PFSK-1 (cell line): ENCODE results near the gene ELP2.

Source experiments
- POLR2AphosphoS5 ChIP-seq: IDR thresholded peaks from 2 replicates; pipeline ENCODE4 v1.6.1; 2012; ENCODE audit warnings: low read depth, mild to moderate bottlenecking, control low read depth, low read length, moderate library complexity
- SIN3A ChIP-seq: IDR thresholded peaks from 2 replicates; pipeline ENCODE4 v1.6.1; 2012; ENCODE audit warnings: mild to moderate bottlenecking, low read length, moderate library complexity, borderline replicate concordance; ENCODE audit not compliant: insufficient read depth
- TAF1 ChIP-seq: IDR thresholded peaks from 2 replicates; pipeline ENCODE4 v1.6.1; 2012; ENCODE audit warnings: low read length, control low read depth, borderline replicate concordance; ENCODE audit not compliant: insufficient read depth
- TF ChIP-seq, protein P1 (sequence below), 2 experiments: IDR thresholded peaks; 2 replicates each; pipeline versions ENCODE4 v1.6.1 to v1.8.0; 2011 to 2012; ENCODE audit warnings: low read depth in 2 of 2, low read length in 2 of 2, control low read depth in 1 of 2, inconsistent platforms in 1 of 2, mild to moderate bottlenecking in 1 of 2, moderate library complexity in 1 of 2; ENCODE audit not compliant: insufficient read depth in 1 of 2

DNA sequence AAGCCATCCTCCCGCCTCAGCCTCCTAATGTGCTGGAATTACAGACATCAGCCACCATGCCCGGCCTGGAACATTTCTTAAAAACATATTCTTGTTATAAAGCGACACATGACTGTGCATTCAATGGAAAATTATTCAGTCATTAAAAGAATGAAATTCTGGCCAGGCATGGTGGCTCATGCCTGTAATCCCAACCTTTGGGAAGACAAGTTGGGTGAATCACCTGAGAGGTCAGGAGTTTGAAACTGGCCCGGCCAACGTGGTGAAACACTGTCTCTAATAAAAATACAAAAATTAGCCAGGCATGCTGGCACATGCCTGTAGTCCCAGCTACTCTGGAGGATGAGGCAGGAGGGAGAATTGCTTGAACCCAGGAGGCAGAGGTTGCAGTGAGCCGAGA is 40.7 kb upstream of the ELP2 start:
- TF ChIP-seq SIN3A (no peak), POLR2AphosphoS5 (no peak), TAF1 (no peak)
- TF ChIP-seq, protein P1, sequence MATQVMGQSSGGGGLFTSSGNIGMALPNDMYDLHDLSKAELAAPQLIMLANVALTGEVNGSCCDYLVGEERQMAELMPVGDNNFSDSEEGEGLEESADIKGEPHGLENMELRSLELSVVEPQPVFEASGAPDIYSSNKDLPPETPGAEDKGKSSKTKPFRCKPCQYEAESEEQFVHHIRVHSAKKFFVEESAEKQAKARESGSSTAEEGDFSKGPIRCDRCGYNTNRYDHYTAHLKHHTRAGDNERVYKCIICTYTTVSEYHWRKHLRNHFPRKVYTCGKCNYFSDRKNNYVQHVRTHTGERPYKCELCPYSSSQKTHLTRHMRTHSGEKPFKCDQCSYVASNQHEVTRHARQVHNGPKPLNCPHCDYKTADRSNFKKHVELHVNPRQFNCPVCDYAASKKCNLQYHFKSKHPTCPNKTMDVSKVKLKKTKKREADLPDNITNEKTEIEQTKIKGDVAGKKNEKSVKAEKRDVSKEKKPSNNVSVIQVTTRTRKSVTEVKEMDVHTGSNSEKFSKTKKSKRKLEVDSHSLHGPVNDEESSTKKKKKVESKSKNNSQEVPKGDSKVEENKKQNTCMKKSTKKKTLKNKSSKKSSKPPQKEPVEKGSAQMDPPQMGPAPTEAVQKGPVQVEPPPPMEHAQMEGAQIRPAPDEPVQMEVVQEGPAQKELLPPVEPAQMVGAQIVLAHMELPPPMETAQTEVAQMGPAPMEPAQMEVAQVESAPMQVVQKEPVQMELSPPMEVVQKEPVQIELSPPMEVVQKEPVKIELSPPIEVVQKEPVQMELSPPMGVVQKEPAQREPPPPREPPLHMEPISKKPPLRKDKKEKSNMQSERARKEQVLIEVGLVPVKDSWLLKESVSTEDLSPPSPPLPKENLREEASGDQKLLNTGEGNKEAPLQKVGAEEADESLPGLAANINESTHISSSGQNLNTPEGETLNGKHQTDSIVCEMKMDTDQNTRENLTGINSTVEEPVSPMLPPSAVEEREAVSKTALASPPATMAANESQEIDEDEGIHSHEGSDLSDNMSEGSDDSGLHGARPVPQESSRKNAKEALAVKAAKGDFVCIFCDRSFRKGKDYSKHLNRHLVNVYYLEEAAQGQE (IDR thresholded peaks at IDR 0.05; ENCODE audit: insufficient read depth in 1 of 2, low read depth in 2 of 2, low read length in 2 of 2) = no peak
